Stromal cell of bone marrow (primary cell): ENCODE results near the gene LILRB1.
"Not testable (repeated sequence)": the region's sequence is repeated elsewhere in the genome, so short reads cannot be mapped to it uniquely, and the experiment has no call there.

ENCODE experiments used
- DNase-seq: peaks from one replicate; pipeline ENCODE4 v3.0.0-alpha.2; 2012; ENCODE audit warnings: low read depth

LILRB1 gene

GRCh38 chr19:54630262-54630661 lies at the start of gene LILRB1:
LILRB1 (plus strand) TSS chr19:54630484; CDS start chr19:54631074, 590 bp downstream.
- not testable (repeated sequence) for DNase-seq

- no peak for DNase-seq
Measured at GRCh38 chr19:54586397-54586796, 43.9 kb upstream of the LILRB1 start.

GRCh38 chr19:54587026-54587425 lies 43.3 kb upstream of the LILRB1 start:
- DNase-seq = no peak

GRCh38 chr19:54593445-54593844 lies 36.8 kb upstream of the LILRB1 start, which contains the start of gene LILRA1:
LILRA1 (plus strand) TSS chr19:54593632; CDS start chr19:54594245, 613 bp downstream.
- not testable (repeated sequence) for DNase-seq

- not testable (repeated sequence) for DNase-seq
Measured at GRCh38 chr19:54593931-54594626, 36.2 kb upstream of the LILRB1 start.

GRCh38 chr19:54594737-54595136 lies 35.5 kb upstream of the LILRB1 start:
- no peak for DNase-seq

GRCh38 chr19:54595680-54596436 lies 34.4 kb upstream of the LILRB1 start:
- not testable (repeated sequence) for DNase-seq

GRCh38 chr19:54600212-54600611 lies 30.1 kb upstream of the LILRB1 start:
- DNase-seq = no peak

- no peak for DNase-seq
Measured at GRCh38 chr19:54606230-54606629, 24.1 kb upstream of the LILRB1 start.

GRCh38 chr19:54606891-54607784 lies 23.1 kb upstream of the LILRB1 start:
- DNase-seq = no peak

GRCh38 chr19:54607785-54608150 lies 22.5 kb upstream of the LILRB1 start:
- no peak for DNase-seq

- DNase-seq = no peak
Measured at GRCh38 chr19:54608205-54608604, 22.1 kb upstream of the LILRB1 start.

GRCh38 chr19:54608792-54609191 lies 21.5 kb upstream of the LILRB1 start:
- no peak for DNase-seq

- no peak for DNase-seq
Measured at GRCh38 chr19:54609356-54609791, 20.9 kb upstream of the LILRB1 start.

GRCh38 chr19:54612428-54612827 lies 17.9 kb upstream of the LILRB1 start:
- no peak for DNase-seq

GRCh38 chr19:54614726-54615125 lies 15.6 kb upstream of the LILRB1 start:
- no peak for DNase-seq

- no peak for DNase-seq
Measured at GRCh38 chr19:54616057-54616456, 14.2 kb upstream of the LILRB1 start.

- no peak for DNase-seq
Measured at GRCh38 chr19:54616821-54617560, 13.3 kb upstream of the LILRB1 start.

- no peak for DNase-seq
Measured at GRCh38 chr19:54620464-54620863, 9.8 kb upstream of the LILRB1 start.

GRCh38 chr19:54622431-54622830 lies 7.9 kb upstream of the LILRB1 start:
- no peak for DNase-seq

GRCh38 chr19:54624234-54624633 lies 6.0 kb upstream of the LILRB1 start:
- not testable (repeated sequence) for DNase-seq
